Putamen (tissue), 1 donor: ENCODE measurements around the gene SMARCC1.
A peak's percentile ranks its signal among the peaks of the same experiment; 100 is the strongest.

Experiments
- DNase-seq: peaks from one replicate; pipeline ENCODE4 v3.0.0-alpha.2; 2016; ENCODE audit warnings: low spot score

SMARCC1 gene

GRCh38 chr3:47630810-47631209, 150.9 kb downstream of the SMARCC1 start:
- no peak for DNase-seq

DNA sequence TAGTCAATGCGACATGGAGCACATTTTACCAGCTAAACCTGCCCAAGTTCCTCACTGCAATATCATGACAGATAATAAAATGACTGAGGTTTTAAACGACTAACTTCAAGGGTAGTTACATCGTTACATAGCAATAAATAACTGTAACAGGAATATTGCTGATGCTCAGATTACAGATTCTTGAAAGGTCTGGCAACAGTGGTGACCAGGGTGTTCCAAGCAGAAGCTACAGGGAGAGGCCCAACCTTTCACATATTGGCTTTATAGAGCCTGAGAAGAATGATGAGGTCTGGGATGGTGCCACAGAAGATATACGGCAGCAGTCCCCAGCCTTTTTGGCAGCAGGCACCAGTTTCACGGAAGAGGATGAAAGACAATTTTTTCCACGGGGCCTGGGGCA, 151.9 kb downstream of the SMARCC1 start:
- no peak for DNase-seq

DNA sequence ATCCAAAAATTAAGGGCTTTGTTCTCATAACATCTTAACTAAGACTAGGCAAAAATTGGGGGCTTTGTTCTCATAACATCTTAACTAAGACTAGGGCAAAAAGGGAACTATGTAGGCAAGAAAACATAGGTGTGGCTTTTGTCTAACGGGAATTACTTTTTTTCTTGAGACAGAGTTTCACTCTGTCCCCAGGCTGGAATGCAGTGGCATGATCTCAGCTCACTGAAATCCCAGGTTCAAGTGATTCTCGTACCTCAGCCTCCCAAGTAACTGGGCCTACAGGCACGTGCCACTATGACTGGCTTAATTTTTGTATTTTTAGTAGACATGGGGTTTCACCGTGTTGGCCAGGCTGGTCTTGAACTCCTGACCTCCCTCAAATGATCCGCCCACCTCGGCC, 153.3 kb downstream of the SMARCC1 start:
- no peak for DNase-seq

GRCh38 chr3:47622671-47623461, 158.8 kb downstream of the SMARCC1 start:
- no peak for DNase-seq

DNA sequence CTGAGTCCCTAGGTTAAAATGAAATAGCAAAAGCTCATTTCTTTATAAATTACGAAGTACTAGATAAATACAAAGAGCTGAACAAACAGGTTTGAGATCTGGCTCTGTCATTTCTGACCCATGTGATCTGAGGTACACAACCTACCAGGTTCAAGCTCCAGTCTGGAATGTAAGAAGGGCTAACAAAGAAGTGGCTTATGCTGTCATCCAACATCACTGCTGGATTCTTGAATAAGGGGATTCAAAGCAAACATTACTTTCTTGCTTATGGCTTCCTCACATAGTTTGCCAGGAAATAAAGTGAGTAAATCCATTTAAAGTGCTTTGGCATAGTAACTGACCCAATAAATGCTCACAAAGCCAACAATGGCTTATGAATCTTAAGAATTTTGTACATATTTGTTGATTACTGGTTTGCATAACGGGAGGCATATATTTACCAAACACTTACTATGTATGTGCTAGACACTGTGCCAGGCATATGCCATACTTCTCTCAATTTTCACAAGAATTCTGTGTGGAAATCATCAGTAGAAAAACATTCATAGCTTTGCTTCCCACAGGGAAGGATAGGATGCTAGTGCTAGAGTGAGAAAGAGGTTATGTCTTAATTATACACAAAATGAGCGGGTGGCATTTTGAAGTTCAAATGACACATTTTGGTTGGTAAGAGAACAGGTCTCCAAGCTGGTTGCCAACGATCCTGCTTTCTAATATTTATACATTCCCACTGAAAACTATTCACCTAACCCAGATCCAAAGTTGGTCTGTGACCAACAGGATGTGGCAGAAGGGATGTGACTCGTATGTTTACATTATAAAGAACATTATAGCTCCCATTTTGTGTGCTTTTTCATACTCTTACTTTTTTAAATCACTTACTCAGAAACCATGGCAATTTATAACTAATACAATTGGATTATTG, 164.3 kb downstream of the SMARCC1 start:
- DNase-seq: no peak

DNA sequence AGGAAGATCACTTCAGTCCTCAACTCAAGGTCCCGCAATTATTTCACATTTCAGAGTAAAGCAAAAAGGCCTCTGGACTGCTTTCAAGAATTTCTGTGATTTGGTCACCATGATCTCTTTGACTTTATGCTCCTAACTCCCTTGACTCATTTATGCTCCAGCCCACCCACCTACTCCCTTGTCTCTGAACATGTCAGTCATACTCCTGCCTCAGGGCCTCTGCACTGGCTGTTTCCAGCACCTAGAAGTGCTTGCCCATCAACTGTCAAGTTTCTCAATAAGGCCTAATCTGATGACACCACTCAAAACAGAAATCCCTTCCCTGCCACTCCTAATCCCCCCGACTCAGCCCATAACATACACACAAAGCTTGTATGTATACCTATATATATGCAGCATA, 166.9 kb downstream of the SMARCC1 start:
- no peak for DNase-seq

DNA sequence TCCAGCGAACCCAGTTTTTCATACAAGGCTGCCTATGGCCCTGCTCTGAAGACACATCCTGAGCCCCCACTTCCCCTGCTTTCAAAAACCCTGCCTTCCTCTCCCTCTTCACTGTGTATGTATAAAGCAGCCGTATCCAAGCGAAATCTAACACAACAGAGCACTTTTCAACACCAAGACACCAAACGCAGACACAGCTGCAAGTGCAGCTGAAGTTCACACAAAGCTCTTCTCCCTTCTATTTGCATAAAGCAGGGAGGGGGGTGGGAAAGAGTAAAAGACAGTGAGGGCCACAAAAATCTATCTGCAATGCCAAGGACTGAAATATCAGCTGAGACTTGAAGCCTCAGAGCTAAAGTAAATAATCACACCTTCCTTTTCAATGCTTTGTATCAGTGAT, 168.0 kb downstream of the SMARCC1 start:
- peak; percentile 70 for DNase-seq

- DNase-seq: no peak
Observed at GRCh38 chr3:47612879-47613278, 168.8 kb downstream of the SMARCC1 start.

GRCh38 chr3:47612178-47612577, 169.5 kb downstream of the SMARCC1 start:
- DNase-seq: no peak

GRCh38 chr3:47611576-47611975, 170.1 kb downstream of the SMARCC1 start:
- no peak for DNase-seq

DNA sequence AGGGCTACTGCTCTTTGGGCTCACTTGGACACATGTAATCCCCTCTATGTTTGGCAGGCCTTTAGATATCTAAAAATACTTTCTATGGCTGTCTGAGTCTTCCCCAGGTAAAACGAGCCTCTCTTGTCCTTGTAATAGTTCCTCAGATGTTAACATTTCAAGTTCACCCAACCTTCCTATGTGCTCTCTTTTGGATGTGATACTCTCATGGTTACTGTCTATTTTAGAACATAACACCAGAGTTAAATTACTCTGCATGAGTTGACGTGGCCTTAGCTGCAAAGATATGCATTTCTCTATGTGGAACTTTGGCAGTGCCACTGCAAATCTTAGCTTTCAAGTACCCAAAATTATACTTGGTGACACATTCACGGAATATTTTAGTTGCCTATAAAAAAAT, 171.1 kb downstream of the SMARCC1 start:
- DNase-seq: no peak

DNA sequence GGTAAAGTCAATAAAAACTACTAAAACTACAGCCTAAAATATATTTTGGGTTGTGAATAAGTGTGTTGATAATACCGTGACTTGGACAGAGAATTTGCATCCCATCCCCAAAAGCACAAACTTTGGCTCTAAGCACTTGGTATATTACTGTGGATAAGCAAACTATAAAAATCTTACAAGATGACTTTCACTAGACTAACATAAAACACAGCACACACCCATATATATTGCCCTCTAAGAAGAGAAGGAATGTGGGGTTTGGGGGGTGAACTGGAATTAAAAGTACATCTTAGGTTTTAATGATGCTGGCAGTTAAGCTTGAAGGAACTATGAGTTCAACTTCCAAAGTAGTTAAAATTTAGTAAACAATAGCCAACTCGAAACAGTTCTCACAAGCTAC, 174.4 kb downstream of the SMARCC1 start:
- no peak for DNase-seq

DNA sequence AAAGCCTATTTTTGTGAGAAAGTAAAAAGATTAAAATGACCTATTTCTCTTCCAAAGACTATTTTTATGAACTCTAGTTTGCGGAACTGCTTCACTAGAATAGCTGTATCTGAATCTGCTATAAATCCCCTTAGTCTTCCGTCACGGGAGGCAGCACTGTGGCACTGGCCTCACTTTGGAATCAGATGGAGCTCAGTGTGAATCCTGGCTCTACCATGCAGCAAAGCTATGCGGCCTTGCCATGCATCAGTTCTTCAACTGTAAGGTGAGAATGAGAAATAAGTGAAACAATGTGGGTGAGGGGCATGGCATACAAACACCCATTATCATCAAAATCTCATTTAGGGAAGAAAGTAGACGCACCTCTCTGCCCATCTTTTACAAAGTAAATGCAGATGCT, 175.5 kb downstream of the SMARCC1 start:
- DNase-seq: no peak

- no peak for DNase-seq
Observed at GRCh38 chr3:47605652-47606051, 176.0 kb downstream of the SMARCC1 start.

DNA sequence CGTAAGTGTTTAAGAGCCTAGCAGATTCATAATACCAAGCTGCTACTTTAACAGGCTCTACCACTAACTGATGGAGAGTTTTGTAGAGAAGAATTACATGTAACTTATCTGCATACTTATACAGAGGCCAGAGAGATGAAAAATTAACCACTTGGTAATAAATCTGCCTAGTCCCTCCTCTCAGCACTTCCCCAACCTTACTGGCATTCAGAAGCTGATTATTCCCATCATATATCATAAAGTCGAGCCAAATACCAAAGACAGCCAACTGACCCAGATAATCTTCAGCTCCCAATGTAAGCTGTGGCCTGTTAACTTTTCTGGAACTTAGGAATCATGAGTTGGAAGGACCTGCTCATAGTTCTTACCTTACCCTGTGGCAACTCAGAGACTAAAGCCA, 177.5 kb downstream of the SMARCC1 start:
- no peak for DNase-seq

DNA sequence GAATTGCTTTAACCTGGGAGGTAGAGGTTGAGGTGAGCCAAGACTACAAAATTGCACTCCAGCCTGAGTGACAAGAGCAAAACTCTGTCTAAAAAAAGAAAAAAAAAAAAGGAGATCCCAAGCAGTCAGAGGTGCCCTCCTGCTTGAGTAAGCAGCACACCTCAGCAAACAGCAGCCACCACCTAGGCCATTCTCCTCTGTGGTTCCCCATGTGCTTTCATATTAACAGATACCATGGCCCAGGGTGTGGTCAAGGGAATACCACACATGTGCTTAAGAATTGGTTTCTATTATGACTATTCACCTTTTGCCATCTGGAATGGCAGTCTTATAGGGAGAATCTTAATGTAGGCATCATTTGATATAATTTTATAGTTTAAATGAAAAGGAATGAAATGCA, 178.4 kb downstream of the SMARCC1 start:
- no peak for DNase-seq

DNA sequence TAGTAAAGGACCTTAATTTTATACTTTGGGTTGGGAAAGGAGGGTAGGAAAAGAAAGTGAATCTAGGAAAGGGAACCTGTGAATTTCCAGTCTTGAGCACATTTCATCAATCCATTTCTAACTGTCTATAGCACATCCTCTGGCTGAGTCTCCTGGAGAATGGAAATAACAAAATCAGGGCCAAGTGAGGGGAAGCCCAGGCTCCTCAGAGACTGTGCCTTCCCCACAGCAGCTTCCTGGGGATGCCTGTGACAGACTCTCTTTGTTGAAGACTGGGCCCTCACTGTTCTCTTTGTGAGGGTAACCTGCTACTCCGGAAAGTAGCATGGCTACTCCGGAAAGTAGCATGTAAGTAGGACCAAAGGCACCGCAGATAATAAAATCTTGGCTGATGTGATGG, 180.4 kb downstream of the SMARCC1 start:
- peak; percentile 49 for DNase-seq

GRCh38 chr3:47594792-47595191, 186.9 kb downstream of the SMARCC1 start:
- DNase-seq: no peak

DNA sequence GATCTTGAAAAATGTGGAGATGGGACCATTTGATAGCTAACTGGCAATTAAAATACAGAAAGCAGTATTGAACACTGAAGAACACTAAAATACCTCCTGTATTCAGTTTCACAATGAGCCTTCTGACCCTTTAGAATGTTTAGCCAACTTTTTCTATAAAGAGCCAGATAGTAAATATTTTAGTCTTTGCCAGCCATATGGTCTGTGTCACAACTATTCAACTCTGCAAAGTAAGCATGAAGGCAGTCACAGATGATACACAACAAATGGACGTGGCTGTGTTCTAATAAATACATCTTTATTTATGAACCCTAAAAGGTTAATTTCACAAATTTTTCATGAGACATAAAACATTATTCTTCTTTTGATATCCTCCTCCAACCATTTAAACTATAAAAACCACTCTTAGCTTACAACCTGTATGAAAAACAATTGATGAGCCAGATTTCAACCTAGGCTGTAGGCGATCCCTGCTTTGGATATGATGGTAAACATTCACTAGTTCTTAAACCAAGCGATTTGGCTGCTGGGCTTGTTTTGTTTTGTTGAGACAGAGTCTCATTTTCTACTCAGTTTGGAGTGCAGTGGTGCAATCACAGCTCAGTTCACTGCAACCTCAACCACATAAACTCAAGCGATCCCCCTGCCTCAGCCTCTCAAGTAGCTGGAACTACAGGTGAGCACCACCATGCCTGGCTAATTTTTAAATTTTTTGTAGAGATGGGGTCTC, 189.5 kb downstream of the SMARCC1 start:
- DNase-seq: no peak

DNA sequence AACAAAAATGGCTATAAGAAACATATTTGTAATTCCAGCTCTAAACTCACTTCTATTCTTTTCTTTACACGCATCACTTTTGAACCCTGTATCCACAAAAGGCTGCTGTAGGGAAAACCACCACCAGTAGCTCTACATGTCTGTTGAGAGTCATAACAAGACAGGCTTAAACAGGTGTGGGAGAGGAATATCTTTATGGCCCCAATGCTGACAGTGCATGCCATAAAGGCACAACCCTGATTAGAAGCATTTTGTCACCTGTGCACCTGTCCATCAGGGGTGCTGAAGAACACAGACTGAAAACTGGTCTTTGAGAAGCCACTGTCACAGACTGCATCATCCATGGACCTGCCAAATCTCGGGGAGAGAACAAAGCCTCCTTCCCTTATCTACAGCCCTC, 191.5 kb downstream of the SMARCC1 start:
- no peak for DNase-seq

DNA sequence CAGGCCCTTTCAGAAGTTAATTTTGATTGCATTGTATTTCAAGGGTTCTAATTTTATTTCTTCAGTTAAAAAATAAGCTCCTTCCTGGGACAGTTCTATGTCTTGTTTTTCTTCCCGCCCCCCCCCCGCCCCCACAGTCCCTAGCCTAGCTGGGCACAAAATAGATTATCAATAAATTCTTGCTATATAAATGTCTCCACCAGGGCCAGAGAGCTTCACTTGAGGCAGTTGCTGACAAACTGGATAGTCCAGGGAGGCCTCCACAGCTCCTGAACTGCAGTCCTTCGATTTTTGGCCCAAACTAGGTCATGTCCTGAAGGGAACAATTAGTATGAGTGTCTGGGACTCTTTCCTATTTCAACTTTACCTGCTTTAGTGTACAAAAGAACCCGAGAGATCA, 193.1 kb downstream of the SMARCC1 start:
- DNase-seq: no peak

GRCh38 chr3:47588053-47588452, 193.6 kb downstream of the SMARCC1 start:
- no peak for DNase-seq

DNA sequence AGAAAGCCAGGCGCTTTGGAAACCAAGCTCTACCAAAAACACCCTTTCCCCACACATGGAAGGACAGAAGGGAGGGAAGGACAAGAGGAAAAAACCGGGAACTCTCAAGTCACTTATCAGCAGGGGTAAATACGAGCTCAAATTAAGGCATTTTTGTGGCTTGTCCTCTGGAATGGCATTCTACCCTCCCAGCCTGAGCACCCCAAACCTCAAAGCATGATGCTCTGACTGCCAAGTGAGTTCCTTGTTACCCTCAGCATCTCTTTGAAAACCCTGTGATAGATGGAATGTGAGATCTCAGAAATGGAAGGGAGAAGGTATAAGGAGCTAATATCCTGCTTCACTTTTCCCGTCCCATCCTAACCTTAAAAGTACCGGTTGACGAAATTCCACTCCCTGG, 194.9 kb downstream of the SMARCC1 start:
- no peak for DNase-seq
